ENCODE data around the gene GNPAT.
"Not testable (repeated sequence)": the region's sequence is repeated elsewhere in the genome, so short reads cannot be mapped to it uniquely, and the experiment has no call there.

GNPAT gene

GRCh38 chr1:231212301-231212700 lies 28.7 kb upstream of the GNPAT start:
- not testable (repeated sequence) for H3K27me3 ChIP-seq (ENCODE audit: control insufficient read depth in 1 of 2, insufficient read depth in 2 of 2, low read length in 2 of 2); H3K4me3 ChIP-seq (ENCODE audit: low read depth in 1 of 2, low read length in 2 of 2); H3K27ac ChIP-seq (ENCODE audit: low read depth, low read length); H3K9ac ChIP-seq (ENCODE audit: low read depth in 1 of 2, low read length in 2 of 2); H3K36me3 ChIP-seq (ENCODE audit: control insufficient read depth in 1 of 2, insufficient read depth in 2 of 2, low read length in 2 of 2); H3K9me3 ChIP-seq (ENCODE audit: control insufficient read depth in 1 of 2, low read length in 2 of 2)
- peaks cover 11 to 12% of the 10 kb centered on the region in 2 donors for H3K4me1 ChIP-seq (ENCODE audit: control insufficient read depth in 1 of 2, insufficient read depth in 2 of 2, low read length in 2 of 2)

DNA sequence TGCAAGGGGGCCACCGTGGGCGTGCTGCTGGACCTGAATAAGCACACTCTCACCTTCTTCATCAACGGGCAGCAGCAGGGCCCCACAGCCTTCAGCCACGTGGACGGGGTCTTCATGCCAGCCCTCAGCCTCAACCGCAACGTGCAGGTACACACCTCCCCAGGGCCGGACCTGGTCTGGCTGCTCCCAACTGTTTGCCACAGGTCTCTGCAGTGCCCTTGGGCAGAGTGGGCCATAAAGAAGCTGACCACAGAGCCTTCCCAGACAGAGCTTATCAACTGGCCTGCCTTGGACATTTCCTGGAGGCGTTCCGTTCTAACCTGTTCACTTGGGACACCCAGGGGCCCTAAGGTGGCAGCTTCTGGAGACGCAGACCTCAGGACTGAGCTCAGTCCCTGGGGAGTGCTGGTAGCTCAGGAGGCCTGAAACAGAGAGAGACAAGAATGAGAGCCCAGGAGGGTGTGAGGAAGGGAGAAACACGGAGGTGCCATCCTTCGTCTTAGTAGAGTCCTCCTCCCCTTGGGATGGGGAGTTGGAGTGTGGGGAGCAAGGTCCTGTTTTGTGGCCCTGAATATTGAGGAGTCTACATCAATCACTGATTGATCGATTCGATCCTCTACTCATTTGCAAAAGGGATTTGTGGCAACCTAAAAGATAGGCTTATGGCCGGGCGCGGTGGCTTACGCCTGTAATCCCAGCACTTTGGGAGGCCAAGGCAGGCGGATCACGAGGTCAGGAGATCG lies 27.0 kb upstream of the GNPAT start:
- Histone ChIP-seq H3K36me3 (ENCODE audit: control insufficient read depth in 1 of 2, insufficient read depth in 2 of 2, low read length in 2 of 2) (no peaks in the 10 kb centered on the region), H3K4me3 (ENCODE audit: low read depth in 1 of 2, low read length in 2 of 2) (no peak overlapping the region), H3K9ac (ENCODE audit: low read depth in 1 of 2, low read length in 2 of 2) (no peak overlapping the region), H3K9me3 (ENCODE audit: control insufficient read depth in 1 of 2, low read length in 2 of 2) (no peaks in the 10 kb centered on the region), H3K4me1 (ENCODE audit: control insufficient read depth in 1 of 2, insufficient read depth in 2 of 2, low read length in 2 of 2) (peaks cover 11 to 12% of the 10 kb centered on the region in 2 donors), H3K27me3 (ENCODE audit: control insufficient read depth in 1 of 2, insufficient read depth in 2 of 2, low read length in 2 of 2) (no peaks in the 10 kb centered on the region), H3K27ac (ENCODE audit: low read depth, low read length) (no peak overlapping the region)

DNA sequence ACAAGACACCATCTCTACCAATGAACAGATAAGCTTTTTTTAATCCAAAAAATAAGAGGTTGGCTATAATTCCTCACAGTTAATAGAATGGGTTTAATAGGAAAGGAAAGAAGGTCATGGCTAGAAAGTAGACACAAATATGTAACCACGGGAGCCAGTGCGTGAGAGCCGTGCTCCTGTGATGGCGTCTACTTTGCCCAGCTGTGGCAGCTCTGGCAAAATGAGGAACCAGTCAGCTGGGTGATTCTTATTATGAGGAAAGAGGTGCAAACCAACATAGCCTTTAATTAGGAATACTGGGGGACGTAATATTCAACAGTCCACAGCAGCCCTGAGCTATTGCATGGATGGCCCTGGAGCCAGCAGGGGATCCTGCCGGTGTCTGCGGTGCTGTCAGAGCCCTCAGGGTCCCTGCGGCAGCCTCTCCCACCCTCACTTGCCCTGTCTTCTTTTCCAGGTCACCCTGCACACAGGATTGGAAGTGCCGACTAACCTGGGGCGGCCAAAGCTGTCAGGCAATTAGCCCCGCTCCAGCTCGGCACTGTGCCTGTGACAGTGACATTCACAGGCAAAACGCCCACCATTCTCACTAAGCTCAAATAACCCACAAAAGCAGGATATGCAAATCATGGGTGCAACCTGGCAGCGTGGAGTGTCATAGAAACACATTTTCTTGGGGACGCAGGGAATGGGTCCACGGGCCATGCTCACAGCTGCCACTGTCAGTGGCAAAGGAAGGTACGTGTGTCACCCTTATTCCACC lies 25.9 kb upstream of the GNPAT start:
- Histone ChIP-seq H3K9me3 (ENCODE audit: control insufficient read depth in 1 of 2, low read length in 2 of 2) (no peaks in the 10 kb centered on the region), H3K4me3 (ENCODE audit: low read depth in 1 of 2, low read length in 2 of 2) (peak overlapping the region in 1 of 2 donors; percentile 0)

GRCh38 chr1:231215681-231216385 lies 25.2 kb upstream of the GNPAT start:
- Histone ChIP-seq H3K27me3 (ENCODE audit: control insufficient read depth in 1 of 2, insufficient read depth in 2 of 2, low read length in 2 of 2) (no peaks in the 10 kb centered on the region), H3K27ac (ENCODE audit: low read depth, low read length) (no peak overlapping the region), H3K36me3 (ENCODE audit: control insufficient read depth in 1 of 2, insufficient read depth in 2 of 2, low read length in 2 of 2) (no peaks in the 10 kb centered on the region), H3K9ac (ENCODE audit: low read depth in 1 of 2, low read length in 2 of 2) (no peak overlapping the region), H3K4me1 (ENCODE audit: control insufficient read depth in 1 of 2, insufficient read depth in 2 of 2, low read length in 2 of 2) (peaks cover 11 to 12% of the 10 kb centered on the region in 2 donors), H3K9me3 (ENCODE audit: control insufficient read depth in 1 of 2, low read length in 2 of 2) (no peaks in the 10 kb centered on the region), H3K4me3 (ENCODE audit: low read depth in 1 of 2, low read length in 2 of 2) (peak overlapping the region in 1 of 2 donors; percentile 0)

More for the DNA sequence above, 25.9 kb upstream of the GNPAT start:
- no peaks in the 10 kb centered on the region for H3K36me3 ChIP-seq (ENCODE audit: control insufficient read depth in 1 of 2, insufficient read depth in 2 of 2, low read length in 2 of 2)
- H3K27me3 ChIP-seq (ENCODE audit: control insufficient read depth in 1 of 2, insufficient read depth in 2 of 2, low read length in 2 of 2): no peaks in the 10 kb centered on the region
- H3K27ac ChIP-seq (ENCODE audit: low read depth, low read length): no peak overlapping the region
- no peak overlapping the region for H3K9ac ChIP-seq (ENCODE audit: low read depth in 1 of 2, low read length in 2 of 2)
- H3K4me1 ChIP-seq (ENCODE audit: control insufficient read depth in 1 of 2, insufficient read depth in 2 of 2, low read length in 2 of 2): peaks cover 11 to 12% of the 10 kb centered on the region in 2 donors

DNA sequence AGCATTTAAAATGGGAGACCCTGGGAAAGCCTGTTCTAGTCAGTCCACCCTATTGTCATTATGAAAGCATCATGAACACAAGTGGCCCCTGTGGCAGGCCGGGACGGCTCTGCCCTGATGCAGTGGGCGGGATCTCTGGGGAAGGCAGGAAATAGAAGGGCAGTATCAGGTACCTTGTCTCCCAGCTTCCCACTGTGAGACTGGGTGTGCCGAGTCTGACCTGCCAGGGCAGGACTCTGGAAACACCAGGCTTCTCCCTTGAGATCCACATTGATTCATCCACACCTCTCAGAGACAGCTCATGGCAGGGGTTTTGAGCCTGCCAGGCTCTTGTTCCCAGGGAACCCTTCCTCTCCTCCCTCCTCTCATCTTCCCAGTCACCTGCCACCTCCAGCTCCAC lies 24.5 kb upstream of the GNPAT start:
- Histone ChIP-seq H3K36me3 (ENCODE audit: control insufficient read depth in 1 of 2, insufficient read depth in 2 of 2, low read length in 2 of 2) (no peaks in the 10 kb centered on the region), H3K9ac (ENCODE audit: low read depth in 1 of 2, low read length in 2 of 2) (no peak overlapping the region), H3K4me3 (ENCODE audit: low read depth in 1 of 2, low read length in 2 of 2) (no peak overlapping the region), H3K27ac (ENCODE audit: low read depth, low read length) (no peak overlapping the region), H3K9me3 (ENCODE audit: control insufficient read depth in 1 of 2, low read length in 2 of 2) (no peaks in the 10 kb centered on the region), H3K27me3 (ENCODE audit: control insufficient read depth in 1 of 2, insufficient read depth in 2 of 2, low read length in 2 of 2) (no peaks in the 10 kb centered on the region), H3K4me1 (ENCODE audit: control insufficient read depth in 1 of 2, insufficient read depth in 2 of 2, low read length in 2 of 2) (peaks cover 11 to 12% of the 10 kb centered on the region in 2 donors)

DNA sequence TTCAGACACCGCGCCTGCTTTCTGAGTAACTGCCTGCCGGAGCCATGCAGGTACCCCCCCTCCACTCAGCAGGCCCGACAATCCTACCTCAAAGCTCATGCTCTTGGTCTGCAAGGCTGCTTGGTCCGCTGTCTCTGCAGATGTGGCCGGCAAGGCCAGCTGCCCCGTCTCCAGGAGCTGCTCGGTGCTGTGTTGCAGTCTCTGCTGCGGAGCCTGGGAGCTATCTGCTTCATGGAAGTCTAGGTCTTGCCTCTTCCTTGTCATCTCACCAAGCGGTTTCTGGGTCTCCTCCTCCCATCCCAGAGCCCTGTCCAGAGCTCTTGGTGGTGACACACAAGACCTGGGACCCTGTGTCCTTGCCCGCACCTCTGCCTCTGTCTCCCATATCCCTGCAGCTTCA lies 24.0 kb upstream of the GNPAT start:
- Histone ChIP-seq H3K9me3 (ENCODE audit: control insufficient read depth in 1 of 2, low read length in 2 of 2) (no peaks in the 10 kb centered on the region), H3K27me3 (ENCODE audit: control insufficient read depth in 1 of 2, insufficient read depth in 2 of 2, low read length in 2 of 2) (no peaks in the 10 kb centered on the region), H3K27ac (ENCODE audit: low read depth, low read length) (no peak overlapping the region), H3K9ac (ENCODE audit: low read depth in 1 of 2, low read length in 2 of 2) (no peak overlapping the region), H3K4me1 (ENCODE audit: control insufficient read depth in 1 of 2, insufficient read depth in 2 of 2, low read length in 2 of 2) (peaks cover 11 to 12% of the 10 kb centered on the region in 2 donors), H3K36me3 (ENCODE audit: control insufficient read depth in 1 of 2, insufficient read depth in 2 of 2, low read length in 2 of 2) (no peaks in the 10 kb centered on the region), H3K4me3 (ENCODE audit: low read depth in 1 of 2, low read length in 2 of 2) (no peak overlapping the region)

DNA sequence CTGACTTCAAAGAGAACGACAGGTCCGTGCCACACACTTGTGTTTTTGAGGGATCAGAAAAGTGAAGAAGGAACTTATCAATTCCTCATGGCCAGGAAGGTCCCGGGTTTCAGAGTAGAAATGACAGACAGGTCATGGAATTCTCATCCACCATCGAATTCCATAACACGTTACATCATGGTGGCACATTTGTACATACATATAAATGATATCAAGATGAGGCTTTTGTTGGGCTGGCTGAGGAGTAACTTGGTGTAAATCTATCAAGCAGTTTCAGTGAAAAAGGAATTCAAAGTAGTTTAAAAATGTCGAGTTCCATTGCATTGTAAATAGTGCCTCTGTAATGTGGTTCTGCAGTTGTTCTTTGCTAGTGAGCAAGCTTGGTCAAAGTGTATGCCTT lies 22.9 kb upstream of the GNPAT start:
- Histone ChIP-seq H3K4me1 (ENCODE audit: control insufficient read depth in 1 of 2, insufficient read depth in 2 of 2, low read length in 2 of 2) (peaks cover 7 to 12% of the 10 kb centered on the region in 2 donors), H3K27me3 (ENCODE audit: control insufficient read depth in 1 of 2, insufficient read depth in 2 of 2, low read length in 2 of 2) (no peaks in the 10 kb centered on the region), H3K9ac (ENCODE audit: low read depth in 1 of 2, low read length in 2 of 2) (no peak overlapping the region), H3K4me3 (ENCODE audit: low read depth in 1 of 2, low read length in 2 of 2) (no peak overlapping the region), H3K36me3 (ENCODE audit: control insufficient read depth in 1 of 2, insufficient read depth in 2 of 2, low read length in 2 of 2) (peaks cover 0 to 8% of the 10 kb centered on the region in 2 donors), H3K9me3 (ENCODE audit: control insufficient read depth in 1 of 2, low read length in 2 of 2) (no peaks in the 10 kb centered on the region), H3K27ac (ENCODE audit: low read depth, low read length) (no peak overlapping the region)

DNA sequence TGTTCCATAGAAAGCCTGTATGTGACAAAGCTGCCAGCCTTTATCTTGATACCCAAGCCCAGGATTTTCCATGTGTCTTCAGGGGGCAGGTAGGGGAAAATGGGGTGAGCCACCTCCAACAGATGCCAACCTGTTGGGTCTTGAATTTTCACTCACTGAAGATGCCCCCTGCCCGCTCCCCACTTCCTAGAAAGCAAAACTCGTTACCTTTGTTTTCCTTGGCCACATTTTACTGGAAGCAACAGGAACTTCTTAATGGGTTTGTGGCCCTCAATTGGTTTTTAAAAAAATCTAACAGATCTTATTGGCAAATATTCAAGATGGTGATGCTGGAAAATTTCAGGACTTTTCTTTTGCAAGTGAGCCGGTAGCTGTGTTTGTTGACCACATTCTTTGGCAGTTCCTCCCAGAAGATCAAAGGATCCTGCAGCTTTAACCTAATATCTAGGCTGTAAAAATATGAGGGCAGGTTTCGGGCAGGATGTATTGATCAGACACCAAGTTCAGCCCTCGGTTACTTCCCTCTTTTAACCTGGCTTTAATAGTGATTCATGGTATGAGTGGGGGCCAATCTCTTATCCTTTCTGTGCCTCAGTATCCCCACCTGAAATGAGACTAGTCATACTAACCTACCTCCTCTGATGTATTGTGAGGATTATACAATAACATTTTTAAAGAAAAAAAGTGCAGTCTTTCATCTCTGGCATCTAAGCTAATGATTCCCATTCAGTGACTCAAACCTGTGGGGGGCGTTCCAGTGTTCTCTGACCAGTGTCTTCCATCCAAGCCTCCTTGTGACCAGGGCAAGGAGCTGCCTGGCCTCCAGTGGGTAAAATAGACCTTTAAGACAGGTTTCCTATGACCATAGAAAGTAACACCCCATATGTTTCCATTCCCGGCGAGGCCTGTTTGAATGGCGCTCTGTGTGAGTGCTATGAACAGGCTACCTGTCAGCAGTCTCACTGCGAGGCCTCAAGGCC lies 21.3 kb upstream of the GNPAT start:
- Histone ChIP-seq H3K4me3 (ENCODE audit: low read depth in 1 of 2, low read length in 2 of 2) (no peak overlapping the region), H3K27me3 (ENCODE audit: control insufficient read depth in 1 of 2, insufficient read depth in 2 of 2, low read length in 2 of 2) (no peaks in the 10 kb centered on the region), H3K36me3 (ENCODE audit: control insufficient read depth in 1 of 2, insufficient read depth in 2 of 2, low read length in 2 of 2) (peaks cover 13 to 19% of the 10 kb centered on the region in 2 donors), H3K9me3 (ENCODE audit: control insufficient read depth in 1 of 2, low read length in 2 of 2) (no peaks in the 10 kb centered on the region), H3K9ac (ENCODE audit: low read depth in 1 of 2, low read length in 2 of 2) (no peak overlapping the region), H3K4me1 (ENCODE audit: control insufficient read depth in 1 of 2, insufficient read depth in 2 of 2, low read length in 2 of 2) (peaks cover 7 to 12% of the 10 kb centered on the region in 2 donors), H3K27ac (ENCODE audit: low read depth, low read length) (no peak overlapping the region)

GRCh38 chr1:231220801-231221200 lies 20.2 kb upstream of the GNPAT start:
- no peak overlapping the region for H3K4me3 ChIP-seq (ENCODE audit: low read depth in 1 of 2, low read length in 2 of 2)
- no peak overlapping the region for H3K9ac ChIP-seq (ENCODE audit: low read depth in 1 of 2, low read length in 2 of 2)
- H3K36me3 ChIP-seq (ENCODE audit: control insufficient read depth in 1 of 2, insufficient read depth in 2 of 2, low read length in 2 of 2): peaks cover 22 to 30% of the 10 kb centered on the region in 2 donors
- no peak overlapping the region for H3K27ac ChIP-seq (ENCODE audit: low read depth, low read length)
- no peaks in the 10 kb centered on the region for H3K9me3 ChIP-seq (ENCODE audit: control insufficient read depth in 1 of 2, low read length in 2 of 2)
- no peaks in the 10 kb centered on the region for H3K27me3 ChIP-seq (ENCODE audit: control insufficient read depth in 1 of 2, insufficient read depth in 2 of 2, low read length in 2 of 2)
- H3K4me1 ChIP-seq (ENCODE audit: control insufficient read depth in 1 of 2, insufficient read depth in 2 of 2, low read length in 2 of 2): peaks cover 7 to 11% of the 10 kb centered on the region in 2 donors

All from duodenal mucosa (tissue), 2 donors.